Muscle layer of colon (tissue), 2 donors: ENCODE results near the gene PCSK6.

ENCODE experiments used
- H3K27ac ChIP-seq: one replicate; pipeline ENCODE4 v1.7.0; 2013; ENCODE audit warnings: low read depth, mild to moderate bottlenecking, low read length, moderate library complexity
- H3K27me3 ChIP-seq, 2 donors: one replicate each; pipeline ENCODE4 v1.7.0; 2013; ENCODE audit warnings: low read length in 2 of 2, mild to moderate bottlenecking in 2 of 2; ENCODE audit not compliant: insufficient read depth in 2 of 2, control insufficient read depth in 1 of 2
- H3K36me3 ChIP-seq: one replicate; pipeline ENCODE4 v1.7.0; 2013; ENCODE audit warnings: mild to moderate bottlenecking, low read length; ENCODE audit not compliant: insufficient read depth
- H3K4me1 ChIP-seq: one replicate; pipeline ENCODE4 v1.7.0; 2013; ENCODE audit warnings: mild to moderate bottlenecking, low read length; ENCODE audit not compliant: insufficient read depth
- H3K4me3 ChIP-seq, 2 donors: one replicate each; pipeline ENCODE4 v1.7.0; 2013; ENCODE audit warnings: low read length in 2 of 2, low read depth in 1 of 2, mild to moderate bottlenecking in 1 of 2, moderate library complexity in 1 of 2
- H3K9ac ChIP-seq: one replicate; pipeline ENCODE4 v1.7.0; 2013; ENCODE audit warnings: low read length
- H3K9me3 ChIP-seq: one replicate; pipeline ENCODE4 v1.7.0; 2013; ENCODE audit warnings: mild to moderate bottlenecking, low read length
- donor health status: abdominal sarcoma.
- donor health status: Adenocarcinoma of cecum.

PCSK6 gene

GRCh38 chr15:101393172-101393571 is 96.3 kb downstream of the PCSK6 start:
- Histone ChIP-seq H3K9me3 (no peaks in the 10 kb centered on the region), H3K27me3 (no peaks in the 10 kb centered on the region), H3K4me3 (no peak overlapping the region), H3K4me1 (no peaks in the 10 kb centered on the region), H3K36me3 (no peaks in the 10 kb centered on the region), H3K27ac (no peak overlapping the region), H3K9ac (no peak overlapping the region)

DNA sequence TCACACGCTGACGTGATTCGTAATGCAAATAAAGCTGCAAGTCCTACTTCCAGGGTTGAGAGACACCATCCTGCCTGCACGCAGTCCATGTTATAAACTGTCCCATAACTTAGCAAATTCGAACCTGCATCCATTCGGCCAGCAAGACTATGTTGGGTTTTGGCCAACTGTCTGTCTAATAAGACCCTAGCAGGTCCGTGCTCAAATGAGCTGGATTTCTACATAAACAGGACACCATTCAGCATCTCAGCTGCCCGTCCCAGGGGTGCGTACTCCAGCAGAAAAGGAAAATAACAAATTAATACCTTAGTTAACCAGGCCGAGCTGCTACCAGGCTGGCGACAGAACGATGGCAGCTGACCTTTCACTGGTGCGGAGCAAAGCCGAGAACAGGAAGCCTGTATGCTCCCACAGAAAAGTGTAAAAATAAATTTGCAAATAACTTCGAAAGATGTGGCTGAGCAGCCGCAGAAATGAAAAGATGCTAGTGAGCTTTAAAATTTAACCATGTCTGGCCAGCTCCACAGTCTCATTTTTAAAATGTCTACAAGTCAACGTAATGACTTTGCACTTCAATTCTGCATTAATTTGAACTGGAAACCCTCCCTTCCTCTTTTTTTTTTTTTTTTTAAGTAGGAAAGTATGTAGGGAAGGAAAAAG is 97.4 kb downstream of the PCSK6 start:
- Histone ChIP-seq H3K9me3 (no peaks in the 10 kb centered on the region), H3K36me3 (no peaks in the 10 kb centered on the region), H3K9ac (no peak overlapping the region), H3K4me1 (no peaks in the 10 kb centered on the region), H3K27ac (no peak overlapping the region), H3K27me3 (no peaks in the 10 kb centered on the region), H3K4me3 (no peak overlapping the region)

DNA sequence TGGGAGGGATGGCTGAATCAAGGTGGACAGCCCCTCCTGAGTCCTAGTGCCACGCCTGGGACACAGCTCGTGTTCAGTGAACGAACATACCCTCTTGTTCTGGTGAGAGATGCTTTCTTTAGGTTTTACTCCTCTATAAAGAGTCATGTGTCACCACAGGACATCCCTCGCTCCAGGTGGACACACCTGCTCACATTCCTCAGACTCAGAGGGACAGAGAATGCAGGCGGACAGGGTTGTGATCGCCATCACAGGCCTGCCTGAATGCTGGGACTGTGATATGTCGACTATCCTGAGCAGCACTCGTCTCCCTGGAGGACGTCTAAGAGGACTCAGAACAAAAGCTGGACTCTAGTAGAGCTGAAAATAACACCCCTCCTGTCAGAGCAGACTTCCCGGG is 98.1 kb downstream of the PCSK6 start:
- H3K9ac ChIP-seq, result no peak overlapping the region
- H3K27me3 ChIP-seq, result no peaks in the 10 kb centered on the region
- no peaks in the 10 kb centered on the region for H3K9me3 ChIP-seq
- H3K36me3 ChIP-seq, result no peaks in the 10 kb centered on the region
- H3K27ac ChIP-seq, result no peak overlapping the region
- H3K4me3 ChIP-seq, result no peak overlapping the region
- H3K4me1 ChIP-seq, result no peaks in the 10 kb centered on the region

DNA sequence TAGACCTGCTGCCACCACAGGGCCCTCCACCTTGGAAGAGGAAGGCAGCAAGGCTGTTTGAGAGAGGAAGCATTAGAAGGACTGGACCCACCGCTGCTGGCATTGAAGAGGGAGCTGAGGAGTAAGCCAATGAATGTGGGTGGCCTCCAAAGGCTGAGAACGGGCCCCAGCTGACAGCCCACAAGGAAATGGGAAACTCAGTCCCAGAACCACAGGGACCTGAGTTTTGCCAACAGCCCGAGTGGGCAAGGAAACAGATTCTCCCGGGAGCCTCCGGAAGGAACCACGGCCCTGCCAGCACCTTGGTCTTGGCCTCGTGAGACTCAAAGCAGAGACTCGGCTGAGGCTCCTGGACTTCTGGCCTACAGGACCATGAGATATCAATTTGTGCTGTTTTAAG is 99.0 kb downstream of the PCSK6 start:
- Histone ChIP-seq H3K27ac (no peak overlapping the region), H3K4me1 (no peaks in the 10 kb centered on the region), H3K9ac (no peak overlapping the region), H3K9me3 (no peaks in the 10 kb centered on the region), H3K4me3 (no peak overlapping the region), H3K27me3 (no peaks in the 10 kb centered on the region), H3K36me3 (no peaks in the 10 kb centered on the region)

GRCh38 chr15:101390060-101390459 is 99.4 kb downstream of the PCSK6 start:
- Histone ChIP-seq H3K4me3 (no peak overlapping the region), H3K9ac (no peak overlapping the region), H3K27me3 (no peaks in the 10 kb centered on the region), H3K36me3 (no peaks in the 10 kb centered on the region), H3K9me3 (no peaks in the 10 kb centered on the region), H3K27ac (no peak overlapping the region), H3K4me1 (no peaks in the 10 kb centered on the region)

GRCh38 chr15:101389362-101389761 is 100.1 kb downstream of the PCSK6 start:
- H3K27me3 ChIP-seq, result no peaks in the 10 kb centered on the region
- H3K27ac ChIP-seq, result no peak overlapping the region
- H3K9ac ChIP-seq, result no peak overlapping the region
- no peaks in the 10 kb centered on the region for H3K4me1 ChIP-seq
- H3K4me3 ChIP-seq, result no peak overlapping the region
- no peaks in the 10 kb centered on the region for H3K36me3 ChIP-seq
- H3K9me3 ChIP-seq, result no peaks in the 10 kb centered on the region

GRCh38 chr15:101388046-101388445 is 101.5 kb downstream of the PCSK6 start:
- Histone ChIP-seq H3K9ac (no peak overlapping the region), H3K9me3 (no peaks in the 10 kb centered on the region), H3K27ac (no peak overlapping the region), H3K4me1 (no peaks in the 10 kb centered on the region), H3K27me3 (no peaks in the 10 kb centered on the region), H3K36me3 (no peaks in the 10 kb centered on the region), H3K4me3 (no peak overlapping the region)

DNA sequence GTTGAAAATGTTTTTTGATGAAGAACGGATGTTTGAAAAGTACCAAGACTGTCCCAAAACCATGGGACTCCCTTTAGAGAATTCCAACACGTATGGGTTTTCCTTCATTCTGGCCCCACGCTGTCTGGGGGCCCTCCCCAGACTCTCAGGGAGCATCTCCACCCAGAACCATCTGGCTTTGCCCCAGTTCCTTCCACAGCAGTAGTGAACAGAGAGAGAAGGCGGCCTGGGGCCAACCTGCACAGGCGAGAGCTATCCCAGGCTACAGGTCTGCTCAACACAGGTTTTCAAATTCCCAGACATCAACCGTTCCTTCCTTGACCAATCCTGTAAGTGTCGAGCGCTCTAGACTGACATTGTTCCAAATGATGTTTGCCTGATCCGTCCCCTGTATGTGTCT is 101.9 kb downstream of the PCSK6 start:
- Histone ChIP-seq H3K27ac (no peak overlapping the region), H3K4me1 (no peaks in the 10 kb centered on the region), H3K27me3 (no peaks in the 10 kb centered on the region), H3K36me3 (no peaks in the 10 kb centered on the region), H3K9me3 (no peaks in the 10 kb centered on the region), H3K4me3 (no peak overlapping the region), H3K9ac (no peak overlapping the region)

GRCh38 chr15:101386967-101387366 is 102.5 kb downstream of the PCSK6 start:
- no peaks in the 10 kb centered on the region for H3K27me3 ChIP-seq
- no peaks in the 10 kb centered on the region for H3K36me3 ChIP-seq
- no peak overlapping the region for H3K9ac ChIP-seq
- H3K4me3 ChIP-seq, result no peak overlapping the region
- no peaks in the 10 kb centered on the region for H3K9me3 ChIP-seq
- no peaks in the 10 kb centered on the region for H3K4me1 ChIP-seq
- no peak overlapping the region for H3K27ac ChIP-seq

DNA sequence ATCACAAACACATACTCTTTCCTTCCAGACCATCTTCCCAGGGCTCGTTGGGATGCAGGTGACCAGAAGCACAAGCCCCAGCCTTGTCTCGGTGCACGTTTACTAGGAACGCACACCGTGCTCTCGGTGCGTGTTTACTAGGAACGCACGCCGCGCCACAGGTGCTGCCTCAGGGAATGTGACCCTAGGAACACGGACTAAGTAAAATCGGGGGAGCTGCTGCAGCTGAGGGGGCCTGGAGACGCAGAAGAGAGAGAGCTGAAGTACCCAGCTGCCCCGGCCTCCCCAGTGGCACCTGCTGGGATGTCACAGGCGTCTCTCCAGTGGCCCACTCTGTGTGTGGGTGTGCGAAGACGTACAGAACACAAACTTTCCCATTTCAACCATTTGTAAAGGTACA is 103.5 kb downstream of the PCSK6 start:
- Histone ChIP-seq H3K27me3 (no peaks in the 10 kb centered on the region), H3K4me1 (no peaks in the 10 kb centered on the region)

GRCh38 chr15:101384276-101384675 is 105.2 kb downstream of the PCSK6 start:
- H3K36me3 ChIP-seq, result no peaks in the 10 kb centered on the region
- H3K4me1 ChIP-seq, result no peaks in the 10 kb centered on the region
- no peak overlapping the region for H3K27ac ChIP-seq
- no peaks in the 10 kb centered on the region for H3K27me3 ChIP-seq
- no peak overlapping the region for H3K4me3 ChIP-seq
- no peaks in the 10 kb centered on the region for H3K9me3 ChIP-seq
- H3K9ac ChIP-seq, result no peak overlapping the region

More for the DNA sequence above, 103.5 kb downstream of the PCSK6 start:
- no peak overlapping the region for H3K4me3 ChIP-seq
- H3K9ac ChIP-seq, result no peak overlapping the region
- H3K27ac ChIP-seq, result no peak overlapping the region
- H3K9me3 ChIP-seq, result no peaks in the 10 kb centered on the region
- no peaks in the 10 kb centered on the region for H3K36me3 ChIP-seq

DNA sequence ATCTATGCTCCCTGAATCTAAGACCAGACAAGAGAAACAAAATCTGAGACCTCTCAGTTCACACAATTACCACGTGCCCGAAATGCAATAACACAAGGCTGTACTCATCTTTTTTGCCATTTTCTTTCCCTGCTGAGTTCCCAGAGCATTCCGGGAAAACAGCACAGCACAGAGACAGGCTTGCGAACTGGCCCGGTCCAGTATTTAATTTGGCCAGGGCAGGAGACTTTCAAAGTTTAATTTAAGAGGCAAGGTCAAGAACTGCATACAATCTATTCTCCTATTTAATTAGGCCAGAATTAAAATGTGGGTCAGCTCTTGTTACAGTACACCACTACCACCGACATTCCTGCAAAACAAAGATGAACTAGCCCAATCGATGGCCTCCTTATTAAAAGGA is 107.0 kb downstream of the PCSK6 start:
- Histone ChIP-seq H3K27ac (no peak overlapping the region), H3K9me3 (no peaks in the 10 kb centered on the region), H3K36me3 (no peaks in the 10 kb centered on the region), H3K27me3 (no peaks in the 10 kb centered on the region), H3K4me1 (no peaks in the 10 kb centered on the region), H3K4me3 (no peak overlapping the region), H3K9ac (no peak overlapping the region)
